ENCODE data around the gene HMG20A.

Gene HMG20A

GRCh38 chr15:77526595-77527163 lies 106.0 kb downstream of the HMG20A start:
- no peak for DNase-seq

GRCh38 chr15:77527164-77527778 lies 106.6 kb downstream of the HMG20A start:
- no peak for DNase-seq

- no peak for DNase-seq
These were observed 107.1 kb downstream of the HMG20A start for GRCh38 chr15:77527831-77528231.

GRCh38 chr15:77528290-77528967 lies 107.7 kb downstream of the HMG20A start:
- no peak for DNase-seq

GRCh38 chr15:77528968-77529319 lies 108.3 kb downstream of the HMG20A start:
- DNase-seq, result no peak

- no peak for DNase-seq
These were observed 108.9 kb downstream of the HMG20A start for GRCh38 chr15:77529394-77530159.

GRCh38 chr15:77530576-77530975 lies 109.9 kb downstream of the HMG20A start:
- no peak for DNase-seq

GRCh38 chr15:77531191-77532000 lies 110.7 kb downstream of the HMG20A start:
- no peak for DNase-seq

- DNase-seq, result no peak
These were observed 111.5 kb downstream of the HMG20A start for GRCh38 chr15:77532067-77532710.

GRCh38 chr15:77532846-77533245 lies 112.2 kb downstream of the HMG20A start:
- no peak for DNase-seq

GRCh38 chr15:77533578-77534430 lies 113.1 kb downstream of the HMG20A start:
- DNase-seq, result no peak

All from CD4-positive, alpha-beta T cell treated with Interleukin-17A for 1 hour (primary cell).